Stimulated activated CD4-positive, alpha-beta T cell treated with anti-CD3 and anti-CD28 coated beads, Interleukin-2, amount 100 ng/mL, for 4 hours (primary cell): ENCODE results near the gene PID1.

Experiments
- DNase-seq: peaks from one replicate; pipeline ENCODE4 v3.0.0-alpha.2; 2020; ENCODE audit warnings: low read depth

The PID1 gene

DNA sequence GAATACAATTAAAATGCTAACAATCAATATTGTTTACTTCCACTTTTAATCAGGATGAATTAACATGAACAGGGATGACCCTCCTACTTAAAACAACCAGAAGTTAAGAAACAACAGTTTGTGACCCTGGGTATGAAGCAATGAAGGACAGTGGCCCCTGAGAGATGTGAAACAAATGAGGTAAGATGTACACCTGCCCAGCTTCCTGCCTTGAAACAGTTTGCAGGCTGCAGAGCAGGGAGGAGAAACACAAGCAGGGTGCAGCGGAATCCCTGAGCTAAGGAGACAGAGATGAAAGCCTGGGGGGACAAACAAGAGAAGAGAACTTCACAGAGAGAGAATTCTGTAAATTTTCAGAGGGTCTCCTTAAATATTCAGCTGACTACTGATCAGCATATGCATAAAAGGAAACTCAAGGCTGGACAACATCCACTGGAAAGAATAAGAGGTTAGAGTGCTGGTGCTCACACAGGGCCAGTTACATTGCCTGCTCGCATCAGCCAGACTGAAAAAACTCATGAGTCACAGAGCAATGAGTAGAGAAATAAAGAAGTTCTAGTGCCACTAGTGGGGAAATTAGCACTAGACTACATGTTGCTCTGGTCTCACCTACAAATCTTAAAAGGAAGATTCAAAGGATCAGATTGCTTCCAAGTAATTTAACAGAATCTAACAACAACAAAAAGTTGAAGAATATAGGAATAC, 106.4 kb downstream of the PID1 start:
- no peak for DNase-seq

DNA sequence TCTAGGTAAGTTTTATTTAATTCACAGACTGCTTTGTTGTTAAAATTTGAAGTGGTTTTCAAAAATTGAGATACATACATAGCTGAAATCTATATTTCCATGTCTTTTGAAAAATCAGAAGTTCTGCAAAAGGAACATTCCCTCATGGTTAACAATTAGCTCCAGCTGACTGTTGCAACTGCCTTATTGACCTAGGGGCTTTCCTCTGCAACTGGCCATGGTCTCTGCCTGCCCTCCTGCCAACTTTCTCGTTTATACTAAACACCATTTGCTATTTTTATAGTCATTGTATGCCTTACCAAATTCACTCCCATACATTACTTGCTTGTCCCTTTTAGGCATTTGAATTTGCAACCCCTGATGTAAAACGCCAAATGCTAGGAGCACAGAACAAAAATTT, 107.2 kb downstream of the PID1 start:
- no peak for DNase-seq

DNA sequence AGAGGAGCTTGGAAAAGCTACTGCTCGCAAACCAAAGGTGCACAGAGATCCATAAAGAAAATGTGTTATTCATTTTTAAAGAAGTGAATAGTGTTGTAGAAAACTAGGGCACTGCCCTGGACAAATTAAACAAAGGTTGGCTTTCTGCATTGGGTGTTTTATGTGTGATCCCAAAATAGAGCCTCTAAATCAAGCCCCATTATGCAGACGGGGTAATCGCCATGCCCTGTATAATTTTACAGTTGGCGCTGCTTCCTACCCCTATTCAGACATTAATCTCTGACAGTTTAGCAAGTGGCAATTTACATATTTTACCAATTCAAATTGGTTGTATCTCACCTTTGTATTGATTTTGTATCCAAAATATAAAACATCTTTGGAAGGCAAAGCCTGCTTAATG, 109.1 kb downstream of the PID1 start:
- DNase-seq = no peak

DNA sequence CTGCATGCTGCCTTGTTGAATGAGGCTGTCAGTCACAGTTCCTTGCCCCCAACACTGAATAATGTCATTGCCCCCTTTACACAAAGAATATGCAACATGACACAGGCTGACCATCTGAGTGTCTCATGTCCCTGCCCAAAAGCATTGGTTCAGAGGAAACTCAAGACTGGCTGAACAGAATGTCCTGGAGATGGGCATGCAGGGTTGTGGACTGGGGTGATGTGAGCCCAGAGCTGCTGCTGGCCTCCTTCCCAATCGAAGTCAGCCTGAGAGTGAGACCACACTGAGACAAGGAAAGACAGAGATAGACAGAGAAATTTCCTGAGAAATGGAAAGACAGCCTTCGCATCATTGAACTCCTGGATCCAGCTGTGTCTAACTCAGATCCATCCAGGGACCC, 110.1 kb downstream of the PID1 start:
- DNase-seq = no peak

DNA sequence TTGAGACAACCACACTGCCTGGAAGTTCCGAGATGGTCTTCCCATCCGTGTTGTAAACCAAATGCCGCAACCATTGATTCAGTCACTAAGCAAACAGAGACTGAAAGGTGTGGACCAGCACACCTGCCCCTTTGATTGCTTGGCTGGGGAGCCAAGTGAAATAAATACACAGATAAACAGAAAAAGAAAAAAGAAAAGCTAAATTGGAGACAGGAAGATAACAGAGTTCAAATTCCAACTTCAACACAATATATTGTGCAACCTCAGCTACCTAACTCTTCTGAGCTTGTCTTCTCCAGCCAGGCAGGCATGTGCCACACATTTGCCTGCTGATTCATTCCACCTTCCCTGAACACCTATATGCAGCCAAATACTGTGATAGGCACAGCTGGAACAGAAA, 110.9 kb downstream of the PID1 start:
- no peak for DNase-seq

DNA sequence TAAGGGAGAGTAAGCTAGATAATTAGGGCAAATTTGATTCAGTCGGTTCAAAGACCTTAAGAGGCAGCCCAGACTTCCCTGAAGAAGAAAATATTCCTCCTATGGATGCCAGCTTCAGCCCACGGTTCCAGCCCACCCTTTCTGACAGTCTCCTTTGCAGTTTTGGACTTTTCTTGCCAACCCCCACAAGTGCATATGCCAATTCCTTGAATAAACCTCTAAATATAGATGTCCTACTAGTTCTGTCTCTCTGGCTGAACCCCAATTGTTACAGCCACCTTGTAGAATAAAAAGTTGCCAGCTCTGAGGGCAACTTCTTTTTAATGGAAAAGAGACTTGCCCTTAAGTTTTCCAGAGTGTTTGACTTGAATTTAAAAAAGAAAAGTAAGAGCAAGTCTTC, 111.7 kb downstream of the PID1 start:
- DNase-seq = no peak

DNA sequence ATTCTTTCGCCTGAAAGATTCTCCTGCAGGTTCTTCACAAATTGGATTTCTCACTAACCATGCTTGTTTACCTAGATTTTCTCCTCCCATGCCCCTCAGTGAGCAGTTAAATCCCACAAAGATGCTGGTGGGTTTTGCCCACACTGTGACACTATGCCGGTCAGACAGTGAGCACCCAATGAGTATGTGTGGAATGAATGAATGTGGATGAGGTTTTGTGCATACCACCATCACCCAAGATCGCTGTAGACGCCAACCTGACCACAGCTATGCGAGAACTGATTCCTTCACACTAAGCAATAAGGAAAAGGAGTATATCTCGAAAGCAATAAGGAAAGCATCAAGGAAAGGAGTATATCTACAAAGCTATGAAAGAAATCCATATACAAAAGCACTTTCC, 116.7 kb downstream of the PID1 start:
- DNase-seq = no peak

DNA sequence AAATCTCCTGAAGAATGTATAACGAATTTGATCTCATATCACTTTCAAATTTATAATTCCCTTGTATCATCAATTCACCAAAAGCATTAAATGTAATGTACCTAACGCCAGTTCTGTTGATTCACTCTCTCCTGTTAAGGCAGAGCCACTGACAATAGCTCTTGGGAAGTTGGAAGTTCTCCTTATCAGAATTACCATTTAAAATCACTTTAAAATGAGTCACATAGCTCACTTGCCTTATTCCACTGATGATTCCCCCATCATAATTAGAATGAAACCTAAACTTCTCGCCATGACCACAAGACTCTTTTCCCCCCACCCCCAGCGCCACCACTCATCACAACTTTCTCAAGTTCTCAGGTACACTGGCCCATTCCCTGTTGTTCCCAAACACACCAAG, 117.1 kb downstream of the PID1 start:
- DNase-seq = no peak

DNA sequence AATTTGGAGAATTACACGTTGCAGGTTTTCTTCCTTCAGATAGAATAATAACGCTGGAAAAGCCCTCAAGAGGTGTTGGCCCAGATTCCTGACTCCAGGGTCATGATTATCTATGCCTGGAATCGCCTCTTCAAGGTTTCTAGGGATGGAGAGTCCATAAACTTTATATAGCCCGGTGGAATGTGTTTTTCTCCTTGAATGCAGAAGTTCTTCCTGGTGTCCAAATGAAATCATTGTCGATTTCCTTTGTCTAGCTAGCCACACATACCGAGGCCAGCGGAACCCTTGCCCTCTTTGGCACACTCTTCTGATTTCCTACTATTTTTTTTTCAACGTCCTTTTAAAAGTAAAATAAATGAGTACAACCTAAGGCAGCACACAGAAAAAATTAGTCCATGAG, 117.8 kb downstream of the PID1 start:
- DNase-seq = no peak

DNA sequence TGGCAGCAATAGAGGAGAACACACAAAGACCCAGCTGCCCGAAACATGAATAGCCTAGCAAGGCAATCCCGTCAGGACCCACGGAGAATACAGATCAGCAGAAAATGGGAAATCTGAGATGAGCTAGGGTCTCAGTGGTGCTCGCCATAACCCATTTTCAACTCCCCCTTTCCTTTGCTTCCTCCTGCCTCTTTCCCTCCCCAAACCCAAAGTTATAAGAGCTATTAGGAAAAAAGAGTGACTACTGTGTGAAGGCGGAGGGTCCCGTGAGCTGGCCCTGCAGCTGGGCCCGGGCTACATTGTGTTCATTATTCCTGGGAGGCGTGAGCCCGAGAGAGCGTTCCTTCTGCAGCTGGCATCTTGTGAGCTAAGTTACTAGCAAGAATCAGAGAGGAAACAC, 118.4 kb downstream of the PID1 start:
- no peak for DNase-seq

DNA sequence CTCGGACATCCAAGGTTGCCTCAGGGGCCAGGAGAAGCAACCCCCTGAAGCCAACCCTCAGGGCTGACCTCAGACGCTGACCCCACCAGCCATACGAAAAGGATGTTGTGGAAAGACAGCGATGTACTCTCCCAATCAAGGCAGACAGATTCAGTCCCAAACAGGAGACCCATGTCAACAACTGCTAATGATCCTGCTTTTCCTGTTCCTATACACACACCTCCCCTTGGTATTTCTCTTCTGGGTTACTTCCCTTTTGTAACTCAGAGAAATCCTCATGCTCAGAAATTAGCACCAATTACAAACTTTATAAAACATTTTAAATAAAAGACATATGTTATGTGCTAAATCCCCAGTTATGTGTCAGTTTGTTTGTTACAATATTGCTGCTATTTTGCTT, 120.8 kb downstream of the PID1 start:
- no peak for DNase-seq

DNA sequence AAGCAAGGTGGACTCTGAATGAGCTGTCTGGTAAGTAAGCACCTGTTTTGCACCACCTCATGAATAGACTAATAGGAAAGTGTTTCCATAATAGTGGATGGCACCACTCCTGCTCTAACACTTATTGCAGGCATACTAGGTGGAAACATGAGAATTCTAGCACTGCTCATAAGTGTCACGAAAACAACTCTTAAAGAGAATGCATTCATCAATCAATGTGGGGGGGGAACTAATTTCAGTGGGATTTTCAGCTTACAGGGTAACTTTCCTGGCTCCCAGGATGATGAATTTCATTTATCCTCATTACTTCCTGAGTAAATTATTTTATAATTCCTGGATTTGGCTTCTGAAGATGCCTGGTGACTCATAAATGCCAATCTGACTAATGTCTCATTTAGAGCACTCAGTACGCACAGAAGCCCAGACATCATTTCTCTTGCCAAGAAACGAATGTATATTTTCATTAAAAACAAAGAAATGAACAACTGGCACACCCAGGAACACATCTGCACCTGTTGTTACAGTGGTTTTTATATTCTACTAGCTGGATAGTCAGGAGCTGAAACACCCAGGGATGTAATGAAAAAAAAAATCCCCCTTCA, 129.6 kb downstream of the PID1 start:
- no peak for DNase-seq

DNA sequence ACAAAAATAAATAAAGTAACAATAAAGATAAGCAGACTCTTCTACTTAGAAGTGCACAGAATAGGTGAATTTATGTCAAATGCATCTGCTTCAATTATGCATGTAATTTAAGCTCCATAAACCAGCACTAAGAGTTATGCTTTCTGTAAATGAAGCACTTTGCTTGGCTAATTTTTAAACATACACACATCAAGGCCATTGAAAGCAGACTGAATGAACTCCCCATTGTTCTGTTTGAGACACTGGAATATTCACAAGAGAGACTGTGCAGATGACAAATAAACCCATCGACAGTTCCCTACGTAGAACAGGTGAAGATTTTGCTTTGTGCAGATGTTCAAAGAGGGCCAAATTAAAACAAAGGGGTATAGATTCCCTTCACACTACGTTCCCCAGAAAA, 133.4 kb downstream of the PID1 start:
- no peak for DNase-seq

DNA sequence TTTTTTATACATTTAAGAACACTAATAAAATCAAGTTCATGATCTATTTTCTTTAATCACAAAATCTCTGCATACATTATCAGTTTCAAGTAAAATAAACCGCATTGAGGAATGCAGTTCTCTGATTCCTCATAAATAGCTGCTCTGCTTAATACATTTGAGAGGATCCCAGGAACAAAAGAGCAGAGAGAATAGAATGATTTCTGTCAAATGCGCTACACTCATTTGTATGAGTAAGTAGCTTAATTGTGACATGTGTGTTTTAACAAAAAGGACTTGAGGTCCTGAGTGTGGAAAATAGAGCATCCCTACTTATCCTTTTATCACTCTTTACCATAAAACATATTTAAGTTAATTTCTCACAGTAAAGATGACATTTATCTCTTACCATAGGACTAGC, 134.0 kb downstream of the PID1 start:
- DNase-seq = no peak

DNA sequence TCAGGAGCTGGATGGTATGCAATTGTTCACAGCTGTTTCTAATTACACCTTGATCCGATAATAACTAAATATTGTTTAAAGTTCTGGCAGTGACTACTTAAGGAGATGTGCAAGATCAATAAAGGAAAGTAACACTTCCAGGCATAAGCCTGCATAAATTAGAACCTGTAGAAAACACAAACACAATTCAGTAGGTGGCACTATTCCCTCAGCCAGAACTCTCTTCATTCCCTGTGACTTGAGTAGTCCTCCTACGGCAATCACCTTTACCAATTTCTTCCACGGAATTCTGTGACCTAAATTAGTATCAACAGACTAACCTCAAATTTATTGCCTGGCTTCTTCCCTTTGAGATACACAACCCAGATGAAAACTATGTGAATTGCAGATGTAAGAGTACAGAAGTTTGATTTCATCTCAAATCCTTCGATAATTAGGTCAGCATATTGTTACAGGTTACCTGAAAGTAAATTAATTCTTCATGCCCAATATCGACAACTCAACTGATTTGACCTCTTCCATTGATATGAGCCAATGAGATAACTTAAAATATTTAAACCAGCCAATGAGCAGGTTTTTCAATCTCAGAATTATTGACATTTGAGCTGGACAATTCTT, 137.8 kb downstream of the PID1 start:
- DNase-seq = no peak

DNA sequence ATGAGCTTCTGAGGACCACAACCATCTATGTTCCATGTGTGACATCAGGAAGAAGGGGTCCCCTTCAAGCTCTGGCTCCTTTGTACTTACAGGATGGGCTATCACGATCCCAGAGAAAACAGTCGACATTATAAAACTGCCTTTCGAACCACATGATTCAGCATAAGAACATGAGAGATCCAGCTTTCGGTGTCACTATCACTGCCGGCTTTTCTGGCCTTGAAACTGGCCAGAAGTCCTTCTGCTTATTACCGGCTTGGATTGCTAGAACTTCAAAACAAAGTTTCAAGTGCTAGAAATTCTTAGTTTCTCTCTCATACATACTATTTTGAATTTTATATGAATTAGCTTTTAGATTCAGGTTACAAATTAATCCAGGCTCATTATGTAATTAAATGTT, 138.9 kb downstream of the PID1 start:
- no peak for DNase-seq

DNA sequence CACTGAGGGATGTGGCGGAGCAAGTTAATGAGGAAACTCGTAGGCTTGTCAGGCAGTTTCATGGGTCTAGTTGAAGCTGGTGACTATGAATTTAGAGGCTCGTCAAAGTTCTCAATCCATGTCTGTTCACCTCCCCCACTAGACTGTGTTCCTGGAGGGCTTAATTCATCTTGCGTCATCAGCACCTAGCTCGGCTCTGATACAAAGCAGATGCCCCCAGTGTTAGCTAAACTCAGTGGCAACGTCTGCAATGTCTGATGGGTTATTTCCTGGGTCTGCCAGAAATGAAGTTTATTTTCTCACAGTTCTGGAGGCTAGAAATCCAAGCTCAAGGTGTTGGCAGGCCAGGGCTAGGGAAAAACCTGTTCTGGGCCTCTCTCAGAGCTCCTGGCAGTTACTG, 140.6 kb downstream of the PID1 start:
- DNase-seq = no peak

DNA sequence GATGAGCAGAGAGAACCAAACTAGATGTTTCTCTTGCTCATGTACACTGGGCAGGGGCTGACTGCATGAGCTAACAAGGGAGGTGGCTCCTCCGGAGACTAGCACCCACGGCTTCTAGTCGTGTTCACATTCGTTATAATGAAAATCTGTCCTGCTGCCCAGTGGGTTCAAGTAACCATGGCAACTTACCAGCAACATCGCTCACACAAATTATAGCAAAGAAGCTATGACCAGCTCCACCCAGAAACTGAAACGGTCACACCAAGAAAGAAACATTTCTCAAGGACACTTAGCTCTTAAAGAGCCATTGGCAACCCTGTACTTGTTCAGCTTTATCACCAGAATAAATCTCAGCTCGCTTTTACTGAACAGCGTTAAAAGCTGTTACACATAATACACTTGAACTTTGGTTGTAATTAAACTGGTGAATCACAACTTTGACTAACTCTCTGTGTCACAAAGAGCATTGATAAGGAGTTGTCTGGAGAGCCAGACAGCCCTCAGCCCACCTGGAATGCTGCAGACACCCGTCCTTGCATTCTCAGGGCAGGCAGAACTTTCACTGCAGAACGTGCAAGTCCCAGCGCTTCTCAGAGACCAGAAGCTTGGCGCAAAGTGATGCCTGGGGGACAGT, 141.2 kb downstream of the PID1 start:
- no peak for DNase-seq

DNA sequence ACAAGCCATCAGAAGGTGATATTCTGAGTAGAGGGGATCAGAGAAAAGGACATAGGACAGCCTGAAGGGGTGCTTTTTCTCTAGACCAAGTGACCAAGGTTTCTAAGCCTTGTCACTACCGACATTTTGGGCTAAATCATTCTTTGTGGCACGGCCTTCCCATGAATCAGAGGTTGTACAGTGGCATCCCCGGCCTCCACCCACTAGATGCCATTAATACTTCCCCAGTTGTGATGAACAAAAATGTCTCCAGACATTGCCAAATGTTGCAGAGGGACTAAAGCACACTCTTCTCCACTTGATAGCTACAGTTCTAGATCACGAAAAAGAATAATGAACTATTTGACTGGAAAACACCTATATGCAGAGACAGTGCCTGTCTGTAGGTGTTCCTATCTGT, 143.6 kb downstream of the PID1 start:
- DNase-seq = no peak

DNA sequence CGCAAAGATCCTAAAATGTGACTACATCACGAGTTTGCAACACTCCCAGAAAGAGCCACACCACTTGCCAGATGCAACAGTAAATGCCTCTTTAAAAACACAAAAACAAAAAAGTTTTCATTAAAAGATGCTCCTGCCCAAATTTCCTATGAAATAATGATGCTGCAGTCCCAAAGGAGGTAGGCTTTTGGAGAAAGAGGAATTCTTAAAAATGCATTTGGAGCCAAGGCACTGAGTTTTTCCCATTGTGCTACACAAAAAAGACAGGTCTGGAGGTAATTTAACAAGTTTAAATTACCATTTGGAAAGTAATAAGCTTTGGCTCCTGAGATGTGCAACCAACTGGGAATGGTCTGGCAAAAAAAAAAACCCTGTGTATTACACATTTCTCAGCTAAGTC, 145.0 kb downstream of the PID1 start:
- DNase-seq = no peak

DNA sequence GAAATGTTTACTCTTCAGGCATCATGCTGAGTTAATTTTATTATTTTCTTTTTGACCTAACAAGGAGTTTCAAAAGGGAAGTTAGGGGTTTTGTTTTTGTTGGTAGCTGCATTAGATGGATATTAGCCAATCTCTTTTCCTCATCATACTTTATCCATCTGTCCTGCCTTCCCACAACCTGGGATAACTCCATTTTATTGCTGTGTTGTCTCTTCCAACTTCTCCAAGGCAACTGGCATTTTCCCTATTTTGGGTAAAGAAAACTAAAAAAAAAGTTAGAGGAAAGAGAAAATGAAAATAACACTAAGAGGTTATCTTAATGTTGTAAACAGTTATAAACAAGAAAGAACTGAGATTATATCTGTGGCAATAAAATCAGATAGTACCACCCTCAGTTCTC, 147.0 kb downstream of the PID1 start:
- DNase-seq = no peak

DNA sequence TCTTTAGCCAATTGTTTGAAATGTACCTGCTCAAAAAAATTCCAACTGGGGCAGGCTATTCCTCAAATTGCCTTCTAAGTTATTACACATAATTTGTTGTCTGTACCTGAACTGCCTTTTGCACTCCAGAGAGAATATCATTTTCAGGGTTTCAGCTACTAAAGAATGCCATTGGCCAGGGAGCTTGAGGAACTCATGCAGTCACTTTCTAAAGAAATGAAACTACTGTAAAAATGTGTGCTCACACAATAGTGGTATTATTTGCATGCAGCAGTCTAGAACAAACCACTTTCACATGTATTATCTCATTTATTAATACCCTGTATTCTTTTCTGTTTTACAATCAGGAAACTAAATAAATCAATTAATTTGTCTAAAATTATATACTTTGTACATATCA, 152.2 kb downstream of the PID1 start:
- no peak for DNase-seq

DNA sequence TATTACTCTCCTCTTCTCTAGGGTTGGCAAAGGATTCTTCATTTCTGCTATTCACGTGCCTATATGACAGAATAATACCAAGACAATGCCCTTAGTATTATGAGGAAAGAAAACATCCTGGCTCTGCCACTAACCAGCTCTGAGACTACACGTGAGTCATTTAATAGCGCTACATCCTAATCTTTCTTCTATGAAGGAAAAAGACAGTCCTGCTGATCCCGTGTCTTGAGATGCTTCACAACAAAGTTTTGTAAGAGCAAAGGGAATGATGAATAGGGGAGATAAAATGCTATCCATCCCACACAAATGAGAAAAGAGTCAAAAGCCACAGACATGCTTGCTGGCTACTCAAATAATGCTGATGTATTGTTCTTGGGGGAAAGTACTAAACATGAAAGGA, 152.8 kb downstream of the PID1 start:
- no peak for DNase-seq

DNA sequence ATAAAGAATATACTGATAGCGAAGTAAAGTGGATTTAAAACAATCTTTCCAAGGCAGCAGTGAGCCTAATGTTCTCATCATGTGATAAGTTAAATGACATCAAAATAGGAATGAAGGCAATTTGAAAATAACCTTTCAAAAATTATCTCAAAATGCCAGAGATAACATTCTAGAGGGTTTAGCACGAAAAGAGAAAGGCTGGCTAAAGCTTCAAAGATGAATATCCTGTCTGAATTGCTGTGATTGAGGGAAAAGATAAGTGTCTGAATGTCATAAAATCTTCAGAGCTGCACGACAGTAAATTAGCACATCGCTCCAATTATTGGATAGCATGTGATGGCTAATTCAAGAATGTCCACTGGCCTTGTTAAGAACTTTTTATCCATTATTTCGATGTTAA, 159.3 kb downstream of the PID1 start:
- no peak for DNase-seq
